SJCRH30 (cell line): ENCODE data around the gene NTM. TPM values are rescaled to one million over a fixed set of nuclear protein-coding genes. Genes with fewer than 3 reads are reported as not detected.
A peak's percentile ranks its signal among the peaks of the same experiment; 100 is the strongest.

Experiments used
- DNase-seq, 2 experiments: peaks; one replicate each; pipeline ENCODE4 v3.0.0-alpha.2; 2015 to 2020
- H3K27ac ChIP-seq: fragments of 250-450 bp; sonication (Bioruptor Pico); 2 replicates; pipeline ENCODE4 v1.5.1; 2020; ENCODE audit warnings: mild to moderate bottlenecking, moderate library complexity
- H3K27me3 ChIP-seq: fragments of 250-450 bp; sonication (Bioruptor Pico); 2 replicates; pipeline ENCODE4 v1.5.1; 2020; ENCODE audit warnings: mild to moderate bottlenecking, moderate library complexity
- H3K36me3 ChIP-seq: fragments of 250-450 bp; sonication (Bioruptor Pico); 2 replicates; pipeline ENCODE4 v1.5.1; 2020; ENCODE audit warnings: mild to moderate bottlenecking, moderate library complexity
- H3K4me1 ChIP-seq: fragments of 250-450 bp; sonication (Bioruptor Pico); 2 replicates; pipeline ENCODE4 v1.5.1; 2020; ENCODE audit warnings: mild to moderate bottlenecking, moderate library complexity
- H3K4me3 ChIP-seq: fragments of 250-450 bp; sonication (Bioruptor Pico); 2 replicates; pipeline ENCODE4 v1.5.1; 2020; ENCODE audit warnings: mild to moderate bottlenecking, moderate library complexity
- H3K9me3 ChIP-seq: fragments of 250-450 bp; sonication (Bioruptor Pico); replicated peaks from 2 replicates; pipeline ENCODE4 v1.5.1; 2020; ENCODE audit warnings: mild to moderate bottlenecking, moderate library complexity
- total RNA-seq: library from RNA; depleted of rRNA; stranded (reverse); fragments of >200 nt; shearing (Covaris generic); gene quantifications from 2 replicates; pipeline ENCODE4 v1.2.3, GENCODE V29; 2014

NTM gene
- total RNA-seq, 1 experiment from 2014 or later: not detected

GRCh38 chr11:131750152-131750551 lies 379.7 kb downstream of the NTM start:
- Histone ChIP-seq H3K4me3 (no peak overlapping the region), H3K27me3 (no peaks in the 10 kb centered on the region), H3K27ac (no peak overlapping the region), H3K36me3 (no peaks in the 10 kb centered on the region), H3K9me3 (no peaks in the 10 kb centered on the region), H3K4me1 (no peaks in the 10 kb centered on the region)
- no peak for DNase-seq

DNA sequence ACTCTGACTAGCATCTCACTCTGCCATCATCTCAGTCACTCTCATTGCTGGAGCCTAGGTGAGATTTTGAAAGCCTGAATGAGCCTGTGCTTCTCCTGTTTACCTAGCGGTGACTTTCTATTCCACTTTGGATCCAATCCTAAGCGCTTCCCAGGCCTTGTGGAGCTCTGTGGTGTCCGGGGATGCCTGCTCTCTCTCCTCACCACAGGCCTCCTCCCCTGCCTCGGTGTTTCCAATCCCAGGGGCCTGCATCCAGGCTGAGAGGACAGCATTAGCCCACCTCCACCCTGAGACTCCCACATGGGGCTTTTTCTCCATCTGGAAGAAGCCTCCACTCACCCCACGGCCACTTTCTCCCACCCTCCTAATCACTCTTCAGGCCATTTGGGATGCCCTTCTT lies 380.3 kb downstream of the NTM start:
- H3K9me3 ChIP-seq: no peaks in the 10 kb centered on the region
- DNase-seq: no peak
- no peaks in the 10 kb centered on the region for H3K27me3 ChIP-seq
- H3K4me1 ChIP-seq: no peaks in the 10 kb centered on the region
- no peak overlapping the region for H3K27ac ChIP-seq
- no peak overlapping the region for H3K4me3 ChIP-seq
- no peaks in the 10 kb centered on the region for H3K36me3 ChIP-seq

DNA sequence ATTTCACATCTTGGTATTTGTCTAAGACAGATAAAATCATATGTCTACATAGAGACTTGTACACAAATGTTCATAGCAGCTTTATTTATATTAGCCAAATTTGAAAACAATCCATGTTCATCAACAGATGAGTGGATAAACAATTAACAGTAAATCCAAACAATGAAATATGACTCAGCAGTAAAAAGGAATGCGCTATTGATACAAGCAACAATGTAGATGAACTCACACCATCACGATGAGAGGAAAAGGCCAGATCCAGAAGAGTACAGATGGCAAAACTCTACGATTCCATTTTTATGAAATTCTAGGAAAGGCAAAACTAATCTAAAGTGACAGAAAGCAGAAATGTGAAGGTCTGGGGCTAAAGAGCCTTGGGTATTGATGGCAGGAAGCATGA lies 384.3 kb downstream of the NTM start:
- Histone ChIP-seq H3K4me3 (no peak overlapping the region), H3K4me1 (no peaks in the 10 kb centered on the region), H3K9me3 (no peaks in the 10 kb centered on the region), H3K36me3 (no peaks in the 10 kb centered on the region), H3K27me3 (no peaks in the 10 kb centered on the region), H3K27ac (no peak overlapping the region)
- DNase-seq: no peak

GRCh38 chr11:131756479-131757110 lies 386.2 kb downstream of the NTM start:
- no peak for DNase-seq
- Histone ChIP-seq H3K36me3 (no peaks in the 10 kb centered on the region), H3K4me3 (no peak overlapping the region)

GRCh38 chr11:131758726-131759125 lies 388.3 kb downstream of the NTM start:
- DNase-seq: no peak

More at GRCh38 chr11:131756479-131757110, 386.2 kb downstream of the NTM start:
- no peaks in the 10 kb centered on the region for H3K4me1 ChIP-seq
- no peak overlapping the region for H3K27ac ChIP-seq
- H3K27me3 ChIP-seq: no peaks in the 10 kb centered on the region
- H3K9me3 ChIP-seq: no peaks in the 10 kb centered on the region

GRCh38 chr11:131759140-131759539 lies 388.7 kb downstream of the NTM start:
- Histone ChIP-seq H3K36me3 (no peaks in the 10 kb centered on the region), H3K27me3 (no peaks in the 10 kb centered on the region), H3K9me3 (no peaks in the 10 kb centered on the region), H3K4me3 (no peak overlapping the region), H3K4me1 (no peaks in the 10 kb centered on the region), H3K27ac (no peak overlapping the region)
- DNase-seq: no peak

More at GRCh38 chr11:131758726-131759125, 388.3 kb downstream of the NTM start:
- no peak overlapping the region for H3K27ac ChIP-seq
- no peaks in the 10 kb centered on the region for H3K36me3 ChIP-seq
- H3K27me3 ChIP-seq: no peaks in the 10 kb centered on the region
- H3K4me1 ChIP-seq: no peaks in the 10 kb centered on the region
- no peak overlapping the region for H3K4me3 ChIP-seq
- no peaks in the 10 kb centered on the region for H3K9me3 ChIP-seq

GRCh38 chr11:131760091-131761061 lies 390.0 kb downstream of the NTM start:
- H3K4me1 ChIP-seq: no peaks in the 10 kb centered on the region
- H3K9me3 ChIP-seq: no peaks in the 10 kb centered on the region
- no peaks in the 10 kb centered on the region for H3K27me3 ChIP-seq
- no peak overlapping the region for H3K4me3 ChIP-seq
- no peak overlapping the region for H3K27ac ChIP-seq
- DNase-seq: peak in 1 of 2 experiments; percentile 21
- H3K36me3 ChIP-seq: no peaks in the 10 kb centered on the region

DNA sequence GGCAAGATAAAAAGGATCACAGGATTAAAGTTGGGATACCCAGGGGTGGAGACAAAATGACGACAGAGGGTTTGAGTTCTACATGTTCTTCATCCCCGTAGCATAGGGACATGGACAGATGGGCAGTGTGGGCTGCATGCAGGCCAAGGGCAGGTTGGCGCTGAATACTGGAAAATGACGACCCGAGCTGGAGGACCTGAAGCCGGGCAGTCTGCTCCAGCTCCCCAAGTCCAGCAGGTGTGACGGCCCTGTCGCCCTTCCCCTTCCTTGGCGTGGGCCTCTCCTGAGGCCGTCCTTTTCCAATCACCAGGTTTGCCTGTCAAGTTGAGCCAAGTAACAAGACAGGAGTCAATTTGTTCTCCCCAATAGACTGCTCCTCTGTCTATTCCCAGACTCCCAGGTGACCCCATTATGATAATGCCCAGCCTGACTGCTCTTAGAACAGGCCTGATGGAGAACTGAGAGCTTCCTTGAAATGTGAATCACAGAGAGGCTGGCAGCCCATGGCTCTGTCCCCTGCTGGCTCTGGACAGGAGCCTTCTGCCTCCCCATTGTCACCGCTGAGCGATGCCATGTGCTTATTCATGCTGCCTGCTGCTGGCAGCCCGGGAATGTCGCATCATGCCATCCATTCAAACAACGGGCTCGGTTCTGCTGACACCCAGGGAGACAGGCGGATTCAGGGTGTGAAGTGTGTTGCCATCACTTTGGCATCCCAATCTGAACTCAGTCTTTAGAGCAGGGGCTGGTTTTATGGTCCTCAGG lies 392.1 kb downstream of the NTM start:
- H3K36me3 ChIP-seq: no peaks in the 10 kb centered on the region
- H3K27me3 ChIP-seq: no peaks in the 10 kb centered on the region
- H3K4me1 ChIP-seq: no peaks in the 10 kb centered on the region
- H3K27ac ChIP-seq: no peak overlapping the region
- H3K4me3 ChIP-seq: no peak overlapping the region
- no peak for DNase-seq
- H3K9me3 ChIP-seq: no peaks in the 10 kb centered on the region

DNA sequence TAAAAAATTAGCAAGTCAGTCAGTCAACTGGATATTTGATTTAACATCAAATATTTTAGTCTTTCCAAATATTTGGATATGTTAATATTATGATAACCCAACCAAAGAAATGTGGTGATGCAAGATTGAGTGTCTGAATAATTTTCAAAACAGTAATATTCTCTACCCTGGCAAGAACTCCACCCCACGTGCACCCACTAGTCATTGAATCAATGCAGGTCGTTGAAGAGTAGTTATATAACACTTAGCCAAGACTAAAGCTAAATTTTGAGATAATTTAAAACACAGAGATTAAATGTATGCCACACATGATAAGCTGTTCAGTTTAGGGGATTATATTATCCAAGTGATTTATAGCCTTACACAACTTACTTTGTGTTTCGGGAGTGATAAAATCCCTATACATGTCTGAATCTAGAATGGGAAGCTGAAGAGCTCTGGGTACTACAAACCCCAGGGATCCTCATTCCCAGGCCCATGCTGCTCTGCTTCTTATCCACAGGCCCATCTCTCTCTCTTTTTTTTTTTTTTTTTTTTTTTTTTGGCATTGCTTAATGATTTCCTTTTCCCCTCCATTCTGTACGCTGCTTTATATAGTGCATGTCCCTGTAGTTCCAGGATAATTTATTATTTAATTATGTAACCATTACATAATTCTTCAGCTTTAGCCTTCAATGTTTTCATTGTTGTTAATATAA lies 392.9 kb downstream of the NTM start:
- no peaks in the 10 kb centered on the region for H3K9me3 ChIP-seq
- H3K36me3 ChIP-seq: no peaks in the 10 kb centered on the region
- H3K27ac ChIP-seq: no peak overlapping the region
- no peak overlapping the region for H3K4me3 ChIP-seq
- DNase-seq: no peak
- no peaks in the 10 kb centered on the region for H3K27me3 ChIP-seq
- H3K4me1 ChIP-seq: no peaks in the 10 kb centered on the region

GRCh38 chr11:131764126-131764525 lies 393.7 kb downstream of the NTM start:
- no peaks in the 10 kb centered on the region for H3K27me3 ChIP-seq
- no peak overlapping the region for H3K4me3 ChIP-seq

DNA sequence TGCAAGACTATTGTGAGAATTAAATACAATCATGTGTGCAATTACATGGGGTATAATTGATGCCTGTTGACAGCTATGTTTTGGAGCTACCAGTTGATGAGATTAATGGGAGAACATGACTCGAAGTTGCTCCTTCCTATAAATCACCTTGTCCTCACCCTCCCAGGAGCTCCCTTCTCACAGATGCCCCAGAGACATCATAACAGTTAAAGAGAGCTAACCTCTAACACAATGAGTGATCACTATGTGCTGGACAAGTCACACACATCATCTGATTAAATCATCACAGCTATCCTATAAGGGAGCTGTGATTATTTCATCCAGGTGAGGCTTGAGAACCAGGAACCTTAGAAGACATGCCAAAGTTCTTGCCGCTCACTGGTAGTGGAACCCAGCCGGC lies 394.2 kb downstream of the NTM start:
- H3K4me3 ChIP-seq: no peak overlapping the region
- no peaks in the 10 kb centered on the region for H3K9me3 ChIP-seq
- H3K27me3 ChIP-seq: no peaks in the 10 kb centered on the region
- H3K4me1 ChIP-seq: no peaks in the 10 kb centered on the region
- no peak for DNase-seq
- H3K36me3 ChIP-seq: no peaks in the 10 kb centered on the region
- H3K27ac ChIP-seq: no peak overlapping the region

More at GRCh38 chr11:131764126-131764525, 393.7 kb downstream of the NTM start:
- no peak for DNase-seq
- Histone ChIP-seq H3K9me3 (no peaks in the 10 kb centered on the region), H3K4me1 (no peaks in the 10 kb centered on the region), H3K27ac (no peak overlapping the region), H3K36me3 (no peaks in the 10 kb centered on the region)

DNA sequence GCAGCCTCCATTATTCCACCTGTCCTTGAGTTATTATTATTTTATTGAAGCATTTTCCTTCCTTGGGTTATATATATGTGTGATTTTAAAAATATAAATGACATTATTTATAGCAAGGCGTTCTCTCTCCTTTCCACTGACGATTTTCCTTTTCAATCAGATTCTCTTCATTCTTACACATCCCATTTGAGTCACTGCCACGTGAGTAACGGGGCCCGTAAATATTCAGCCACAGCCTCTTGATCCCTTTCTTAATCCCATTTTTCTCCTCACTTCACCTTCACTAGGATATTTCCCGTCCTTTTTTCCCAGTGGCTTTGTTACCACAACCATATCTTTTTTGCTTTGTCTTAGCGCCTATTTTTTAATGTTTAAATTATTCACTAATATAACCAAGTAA lies 396.2 kb downstream of the NTM start:
- Histone ChIP-seq H3K36me3 (no peaks in the 10 kb centered on the region), H3K4me1 (no peaks in the 10 kb centered on the region), H3K27ac (no peak overlapping the region), H3K27me3 (no peaks in the 10 kb centered on the region), H3K4me3 (no peak overlapping the region), H3K9me3 (no peaks in the 10 kb centered on the region)
- DNase-seq: no peak

DNA sequence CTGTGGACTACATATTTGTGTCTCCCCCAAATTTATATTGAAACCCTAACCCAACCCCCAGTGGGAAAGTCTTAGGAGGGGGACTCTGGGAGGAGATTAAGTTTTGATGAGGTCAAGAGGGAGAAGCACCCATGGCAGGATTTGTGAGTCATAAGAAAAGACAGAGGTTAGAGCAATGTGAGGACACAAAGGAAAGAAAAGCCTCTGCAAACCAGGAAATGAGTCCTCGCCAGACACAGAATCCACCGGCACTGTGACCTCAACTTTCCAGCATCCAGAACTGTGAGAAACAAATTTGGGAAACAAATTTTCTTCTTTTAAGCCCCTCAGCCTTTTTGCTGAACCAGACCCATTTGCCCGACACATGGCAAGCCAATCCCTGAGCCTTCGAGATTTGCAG lies 397.0 kb downstream of the NTM start:
- Histone ChIP-seq H3K4me1 (no peaks in the 10 kb centered on the region), H3K9me3 (no peaks in the 10 kb centered on the region), H3K4me3 (no peak overlapping the region), H3K27me3 (no peaks in the 10 kb centered on the region), H3K27ac (no peak overlapping the region), H3K36me3 (no peaks in the 10 kb centered on the region)
- no peak for DNase-seq

DNA sequence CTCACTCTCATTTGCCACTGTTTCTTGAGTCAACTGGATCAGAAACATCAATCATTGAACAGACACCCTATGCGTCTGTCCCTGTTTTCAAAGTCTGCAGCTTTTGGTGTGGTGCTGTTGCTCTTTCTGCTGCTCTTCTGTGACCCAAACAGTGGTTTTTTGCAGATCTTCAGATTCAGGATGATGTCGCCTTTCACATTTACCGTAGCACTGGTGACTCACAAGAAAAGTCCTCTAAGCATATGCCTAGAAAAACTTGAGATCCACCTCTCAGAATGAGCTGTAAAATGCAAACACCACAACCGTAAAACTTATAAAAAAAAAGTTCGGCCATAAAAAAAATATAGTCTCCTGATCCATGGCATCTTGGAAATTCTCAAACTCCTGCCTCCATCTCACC lies 400.4 kb downstream of the NTM start:
- Histone ChIP-seq H3K4me1 (no peaks in the 10 kb centered on the region), H3K4me3 (no peak overlapping the region), H3K27ac (no peak overlapping the region), H3K9me3 (no peaks in the 10 kb centered on the region), H3K36me3 (no peaks in the 10 kb centered on the region), H3K27me3 (no peaks in the 10 kb centered on the region)
- no peak for DNase-seq
